Kidney tubule cell (primary cell): ENCODE data around the gene DNAJB2.
"Not testable (repeated sequence)": the region's sequence is repeated elsewhere in the genome, so short reads cannot be mapped to it uniquely, and the experiment has no call there.

ENCODE experiments used
- DNase-seq: peaks from one replicate; pipeline ENCODE4 v3.0.0-alpha.2; 2018; ENCODE audit warnings: low spot score

The DNAJB2 gene

GRCh38 chr2:219302412-219302968 lies 23.3 kb downstream of the DNAJB2 start:
- no peak for DNase-seq

GRCh38 chr2:219304223-219304622 lies 25.1 kb downstream of the DNAJB2 start:
- DNase-seq = no peak

DNA sequence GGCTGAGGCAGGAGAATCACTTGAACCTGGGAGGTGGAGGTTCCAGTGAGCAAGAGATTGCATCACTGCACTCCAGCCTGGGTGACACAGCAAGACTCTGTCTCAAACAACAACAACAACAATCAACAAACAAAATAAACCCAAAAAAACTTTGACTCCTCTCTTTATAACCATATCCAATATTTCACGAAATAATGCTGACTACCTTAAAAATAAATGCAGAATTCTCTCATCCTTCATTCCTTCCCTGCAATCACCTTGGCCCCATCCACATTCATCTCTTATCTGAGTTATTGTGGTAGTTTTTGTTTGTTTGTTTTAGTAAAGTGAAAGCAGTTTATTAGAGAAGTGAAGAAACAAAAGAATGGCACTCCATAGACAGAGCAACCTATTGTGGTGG lies 26.9 kb downstream of the DNAJB2 start:
- DNase-seq = no peak

GRCh38 chr2:219308142-219309101 lies 29.3 kb downstream of the DNAJB2 start:
- peak; percentile 68 for DNase-seq

DNA sequence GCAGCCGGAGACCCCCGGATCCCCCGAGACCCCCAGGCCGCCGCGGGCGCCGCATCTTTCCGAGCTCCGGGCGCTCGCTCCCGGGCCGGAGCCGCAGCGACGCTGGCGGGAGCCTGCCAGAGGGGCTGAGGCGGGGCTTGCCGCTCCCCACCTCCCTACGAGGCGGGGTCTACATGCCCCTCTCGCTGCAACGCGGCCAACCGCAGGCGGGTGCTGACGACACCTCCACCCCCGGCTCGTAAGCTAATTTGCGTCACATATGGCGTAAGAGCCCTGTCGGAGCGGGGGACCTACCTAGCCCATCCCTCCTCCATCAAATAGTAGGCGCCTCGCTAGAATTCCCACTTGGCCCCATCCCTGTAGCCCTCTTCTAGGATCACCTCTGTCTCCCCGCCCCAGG lies 30.1 kb downstream of the DNAJB2 start, which contains the start of gene PTPRN:
TSS of gene PTPRN (minus strand) at position 124 of the 400 bp plus-strand sequence. CDS start at position 55, 69 bp downstream.
- no peak for DNase-seq

- not testable (repeated sequence) for DNase-seq
Observed at GRCh38 chr2:219312683-219313263, 33.6 kb downstream of the DNAJB2 start.

GRCh38 chr2:219314804-219315468 lies 35.8 kb downstream of the DNAJB2 start:
- no peak for DNase-seq

DNA sequence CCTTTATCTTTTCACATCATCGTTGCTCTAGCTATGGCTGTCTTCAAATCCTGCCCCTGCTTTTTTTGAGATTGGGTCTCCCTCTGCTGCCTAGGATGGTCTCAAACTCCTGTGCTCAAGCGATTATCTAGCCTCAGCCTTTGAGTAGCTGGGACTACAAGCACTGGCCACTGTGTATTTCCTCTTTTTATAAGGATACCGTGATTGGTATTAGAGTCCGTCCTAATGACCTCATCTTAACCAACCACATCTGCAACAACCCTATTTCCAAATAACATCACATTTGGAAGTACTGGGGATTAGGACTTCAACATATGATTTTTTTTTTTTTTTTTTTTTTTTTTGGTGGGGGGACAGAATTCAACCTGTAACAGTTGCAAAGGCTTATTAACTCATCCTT lies 44.3 kb downstream of the DNAJB2 start:
- DNase-seq = no peak

GRCh38 chr2:219325136-219325535 lies 46.0 kb downstream of the DNAJB2 start:
- no peak for DNase-seq

- no peak for DNase-seq
Observed at GRCh38 chr2:219325657-219326315, 46.6 kb downstream of the DNAJB2 start.

DNA sequence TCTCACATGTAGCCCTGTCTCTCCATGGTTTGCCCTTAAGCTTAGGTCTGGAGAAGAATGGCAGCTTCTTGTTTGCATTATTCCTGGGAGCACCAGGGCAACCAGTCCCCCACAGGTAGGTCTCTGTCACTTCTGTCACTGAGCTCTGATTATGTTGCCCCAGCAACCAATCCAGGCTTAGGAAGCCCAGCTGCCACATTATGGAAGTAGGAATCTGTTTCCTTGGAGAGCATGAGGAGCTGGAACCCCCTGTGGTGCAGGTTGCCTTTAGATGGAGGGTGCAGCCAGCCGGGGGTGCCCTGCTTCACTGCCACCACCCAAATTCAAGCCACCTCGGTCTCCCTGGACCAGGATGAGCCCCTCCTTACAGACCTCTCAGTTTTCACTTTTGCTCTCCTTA lies 48.6 kb downstream of the DNAJB2 start:
- no peak for DNase-seq

DNA sequence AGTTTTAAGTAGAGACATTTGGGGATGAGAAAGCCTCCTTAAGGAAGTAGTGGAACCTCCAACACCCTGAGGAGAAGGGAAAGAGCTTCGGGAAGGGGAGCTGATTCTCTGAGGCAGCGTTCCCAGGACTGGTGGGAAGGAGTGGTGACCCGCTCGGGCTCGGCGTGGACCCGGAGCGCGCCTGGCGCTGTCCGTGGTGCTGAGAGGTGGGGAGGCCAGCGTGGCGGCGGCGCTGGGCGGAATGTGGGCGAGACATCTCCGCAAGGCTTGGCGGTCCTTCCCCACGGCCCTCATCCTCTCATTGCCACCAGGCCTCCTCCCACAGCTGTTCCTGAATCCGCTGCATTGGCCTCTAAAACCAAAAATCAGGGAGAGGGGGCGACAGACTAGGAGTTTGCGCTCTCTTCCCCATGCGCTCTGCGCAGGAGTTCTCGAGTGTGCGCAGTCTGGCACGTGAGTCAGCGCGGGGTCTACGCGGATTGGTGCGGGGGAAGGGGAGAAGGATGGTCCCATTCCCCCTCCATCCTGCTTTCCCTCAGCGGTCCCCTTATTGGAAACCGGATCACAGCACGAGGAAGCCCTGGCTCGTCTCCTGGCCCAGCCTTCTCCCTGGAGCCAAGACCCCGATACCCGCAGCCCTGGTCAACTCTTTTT lies 52.5 kb downstream of the DNAJB2 start:
- no peak for DNase-seq

DNA sequence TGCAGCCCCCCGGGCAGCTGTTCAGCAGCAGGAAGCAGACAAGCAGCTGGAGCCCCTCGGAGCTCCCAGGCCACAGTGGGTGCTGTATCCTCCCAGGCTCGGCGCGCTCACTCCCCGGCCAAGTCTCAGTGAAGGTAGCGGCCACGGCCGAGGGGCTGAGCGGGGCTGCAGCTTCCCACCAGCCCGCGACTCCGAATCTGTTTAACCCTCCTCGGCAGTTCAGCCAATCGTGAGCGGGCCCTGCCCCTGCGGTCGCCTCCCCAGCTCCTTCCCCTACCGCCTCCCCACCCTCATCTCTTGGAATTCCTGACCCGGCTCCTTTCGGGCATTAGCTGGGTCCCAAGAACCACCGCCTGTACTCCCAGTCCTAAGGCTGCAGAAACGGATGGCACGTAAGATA lies 53.4 kb downstream of the DNAJB2 start, which contains the start of gene RESP18:
TSS of gene RESP18 (minus strand) at position 203 of the 400 bp plus-strand sequence.
- no peak for DNase-seq

GRCh38 chr2:219334076-219334475 lies 54.9 kb downstream of the DNAJB2 start:
- no peak for DNase-seq

DNA sequence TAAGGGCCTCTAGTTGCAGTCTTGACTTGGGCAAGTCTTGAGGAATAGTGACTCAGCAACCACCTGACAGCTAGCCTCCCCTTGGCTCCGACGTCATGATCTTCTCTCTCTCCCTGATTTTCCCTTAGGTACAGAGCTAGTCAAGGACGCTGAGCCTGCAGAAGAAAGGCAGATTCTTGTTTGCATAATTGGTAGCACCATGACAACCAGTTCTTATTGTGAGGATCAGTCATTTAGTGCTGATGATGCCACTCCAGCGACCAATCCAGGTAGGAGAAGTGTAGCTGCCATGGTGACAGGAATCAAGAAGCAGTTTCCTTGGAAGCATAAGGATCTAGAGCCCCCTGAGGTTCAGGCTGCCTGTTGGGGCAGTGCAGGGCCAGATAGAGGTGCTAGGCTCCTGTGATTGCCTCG lies 56.2 kb downstream of the DNAJB2 start:
- peak; percentile 42 for DNase-seq
